ENCODE data around the gene PRPF40B. TPM values are rescaled to one million over a fixed set of nuclear protein-coding genes. Genes with fewer than 3 reads are reported as not detected.

PRPF40B gene
- polyA plus RNA-seq, 2 of the 4 experiments (the other 2 are of a cell fraction), result 15.0 to 17.0 TPM

DNA sequence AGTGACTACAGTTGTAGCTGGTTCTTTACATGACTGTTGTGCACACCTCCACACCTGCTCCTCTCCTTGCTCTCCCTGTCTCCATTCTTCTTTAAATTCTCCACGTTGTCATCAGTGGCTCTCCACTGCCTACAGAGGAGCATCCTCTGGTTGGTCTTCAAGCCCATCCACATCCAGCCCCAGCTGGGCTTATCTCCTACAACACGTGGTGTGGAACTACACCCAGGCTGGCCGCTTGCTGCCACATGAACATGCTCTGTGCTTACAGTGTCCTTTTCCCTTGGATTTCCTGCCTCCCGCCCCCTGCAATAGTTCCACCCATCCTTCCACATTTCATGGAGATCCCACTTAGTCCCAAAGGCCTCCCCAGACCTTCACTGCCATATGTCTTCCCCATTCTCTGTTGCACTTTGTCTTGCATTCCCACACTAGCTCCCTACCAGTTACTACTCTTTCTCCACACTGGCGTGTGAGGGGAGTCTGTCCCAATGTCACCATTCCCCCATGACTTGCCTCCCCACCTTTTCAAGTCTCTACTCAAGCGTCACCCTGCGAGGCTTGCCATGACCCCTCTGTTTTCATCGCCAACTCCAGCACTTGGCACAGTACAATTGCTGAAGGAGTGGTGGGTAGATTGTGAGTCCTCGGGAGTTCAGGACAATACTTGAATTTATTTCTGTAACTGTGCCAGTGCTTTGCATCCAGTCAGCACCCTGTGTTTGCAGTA, 45.6 kb upstream of the PRPF40B start (continued):
- TF ChIP-seq, protein P1, sequence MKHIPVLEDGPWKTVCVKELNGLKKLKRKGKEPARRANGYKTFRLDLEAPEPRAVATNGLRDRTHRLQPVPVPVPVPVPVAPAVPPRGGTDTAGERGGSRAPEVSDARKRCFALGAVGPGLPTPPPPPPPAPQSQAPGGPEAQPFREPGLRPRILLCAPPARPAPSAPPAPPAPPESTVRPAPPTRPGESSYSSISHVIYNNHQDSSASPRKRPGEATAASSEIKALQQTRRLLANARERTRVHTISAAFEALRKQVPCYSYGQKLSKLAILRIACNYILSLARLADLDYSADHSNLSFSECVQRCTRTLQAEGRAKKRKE (CRISPR knock-in tag; IDR thresholded peaks at IDR 0.05; ENCODE audit: low read depth), result no peak
- TF ChIP-seq HOXB13 (CRISPR knock-in tag; IDR thresholded peaks at IDR 0.05; ENCODE audit: low read depth), result no peak

DNA sequence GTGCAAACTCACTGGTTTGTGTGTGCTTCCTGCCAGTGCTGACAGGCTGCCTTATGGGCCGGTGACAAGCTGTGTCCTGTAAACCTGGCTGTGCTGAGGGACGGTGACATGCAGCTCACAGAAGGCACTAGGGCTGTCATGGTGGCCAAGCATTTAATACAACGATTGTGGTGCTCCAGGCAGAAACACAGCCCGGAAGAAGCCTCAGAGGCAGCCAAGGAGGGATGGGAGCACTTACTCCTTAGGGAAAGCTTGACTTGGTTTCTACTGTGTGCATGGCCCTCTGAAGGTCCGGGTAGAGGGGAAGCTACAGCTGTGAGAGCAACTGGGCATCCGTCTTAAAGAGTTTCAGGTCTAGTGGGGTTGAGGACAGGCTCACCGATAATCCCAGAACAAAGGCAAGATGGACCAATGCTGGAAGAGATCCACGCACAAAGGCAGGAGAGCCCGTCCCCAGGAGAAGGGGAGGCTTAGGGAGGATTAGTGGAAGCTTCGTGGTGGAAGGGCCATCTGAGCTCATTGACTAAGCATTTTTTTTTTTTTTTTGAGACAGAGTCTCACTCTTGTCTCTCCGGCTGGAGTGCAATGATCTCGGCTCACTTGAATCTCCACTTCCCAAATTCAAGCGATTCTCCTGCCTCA, 44.8 kb upstream of the PRPF40B start:
- POLR2A ChIA-PET, result interaction anchor here (0.6 kb wide), 1 partner anchor 1661 kb away, joined by 3 read pairs; no protein-coding TSS in a partner anchor
- FAIRE-seq (no peak), ATAC-seq (no peak), DNase-seq (ENCODE audit: low read depth in 1 of 2, low spot score in 1 of 2) (no peak)
- CTCF ChIA-PET, result interaction anchor here (0.6 to 10.3 kb wide), 15 partner anchors 8 to 1563 kb away, joined by 3 to 111 read pairs (median 6); no protein-coding TSS in a partner anchor
- Histone ChIP-seq H3K27ac (no peak overlapping the region), H3K4me2 (no peak overlapping the region), H3K4me3 (no peak overlapping the region), H3K9me3 (no peaks in the 10 kb centered on the region), H3K4me1 (peaks cover 16% of the 10 kb centered on the region; the same call in 2 of the 3 replicates)
- TF ChIP-seq EP300 (IDR thresholded peaks at IDR 0.05) (no peak), CEBPB (IDR thresholded peaks at IDR 0.05) (no peak), EHMT2 (IDR thresholded peaks at IDR 0.05; ENCODE audit: low read depth) (no peak), KDM1A (IDR thresholded peaks at IDR 0.05; ENCODE audit: low read depth) (no peak), ZNF302 (CRISPR knock-in tag; IDR thresholded peaks at IDR 0.05) (no peak), SMC3 (IDR thresholded peaks at IDR 0.05) (no peak), KDM5A (IDR thresholded peaks at IDR 0.05) (no peak), HDAC2 (IDR thresholded peaks at IDR 0.05) (no peak), HOXB5 (CRISPR knock-in tag; IDR thresholded peaks at IDR 0.05) (no peak), POLR2AphosphoS2 (conservative IDR thresholded peaks at IDR 0.05; ENCODE audit: low read length) (no peak), RCOR1 (IDR thresholded peaks at IDR 0.05; ENCODE audit: low read depth, low read length) (no peak), ESRRA (IDR thresholded peaks at IDR 0.05; ENCODE audit: borderline replicate concordance, low read length) (no peak), EHF (CRISPR knock-in tag; IDR thresholded peaks at IDR 0.05) (no peak), TFCP2L1 (CRISPR knock-in tag; IDR thresholded peaks at IDR 0.05) (no peak), CBX8 (IDR thresholded peaks at IDR 0.05) (no peak)
- TF ChIP-seq, protein P2, sequence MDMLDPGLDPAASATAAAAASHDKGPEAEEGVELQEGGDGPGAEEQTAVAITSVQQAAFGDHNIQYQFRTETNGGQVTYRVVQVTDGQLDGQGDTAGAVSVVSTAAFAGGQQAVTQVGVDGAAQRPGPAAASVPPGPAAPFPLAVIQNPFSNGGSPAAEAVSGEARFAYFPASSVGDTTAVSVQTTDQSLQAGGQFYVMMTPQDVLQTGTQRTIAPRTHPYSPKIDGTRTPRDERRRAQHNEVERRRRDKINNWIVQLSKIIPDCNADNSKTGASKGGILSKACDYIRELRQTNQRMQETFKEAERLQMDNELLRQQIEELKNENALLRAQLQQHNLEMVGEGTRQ (IDR thresholded peaks at IDR 0.05), result no peak
- TF ChIP-seq, protein P1 (CRISPR knock-in tag; IDR thresholded peaks at IDR 0.05; ENCODE audit: low read depth), result no peak
- WGBS (ENCODE audit: missing lambda C conversion rate), result 87% methylated on average over 13 of the region's 13 CpGs

DNA sequence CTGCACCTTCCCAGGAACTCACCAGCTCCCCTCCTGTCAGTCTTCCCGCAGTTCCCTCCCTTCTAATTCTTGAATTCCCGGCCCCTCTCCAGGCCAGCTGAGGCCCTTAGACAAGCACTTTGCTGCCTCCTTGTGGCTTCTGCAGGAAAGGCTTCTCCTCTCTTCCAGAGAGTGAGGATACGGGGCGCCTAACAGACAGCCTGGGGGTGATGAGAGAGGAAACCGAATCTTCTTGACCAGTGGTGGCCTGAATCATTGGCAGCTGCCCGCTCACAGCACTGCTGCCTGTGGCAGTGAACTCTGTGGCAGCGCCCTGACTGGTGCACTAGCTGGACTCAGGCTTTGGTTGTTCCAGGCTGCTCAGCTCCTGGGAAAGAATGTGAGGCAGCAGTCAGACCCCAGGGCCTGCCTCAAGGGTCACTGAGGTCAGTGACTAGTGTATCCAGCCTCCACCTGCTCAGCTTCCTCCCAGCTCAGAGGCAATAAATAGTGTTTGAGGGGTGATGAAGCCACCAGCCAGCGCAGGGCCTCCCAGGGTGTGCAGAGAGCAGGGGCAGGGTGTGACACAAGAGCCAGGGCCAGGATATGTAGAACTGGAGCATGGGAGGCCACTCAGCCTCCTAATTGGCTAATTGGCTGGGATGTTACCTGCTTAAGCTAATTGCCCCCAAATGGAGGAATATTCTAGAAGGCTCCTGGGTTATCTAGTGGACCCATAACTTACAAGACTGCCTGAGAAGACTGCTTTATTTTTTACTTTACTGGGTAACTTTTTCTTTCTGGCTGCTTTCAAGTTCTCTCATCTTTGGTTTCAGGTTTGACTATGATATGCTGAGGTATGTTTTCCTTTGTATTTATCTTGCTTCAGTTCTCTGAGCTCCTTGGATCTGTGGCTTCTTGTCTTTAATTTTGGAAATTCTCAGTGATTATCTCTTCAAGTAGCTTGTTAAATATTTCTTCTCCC, 42.5 kb upstream of the PRPF40B start:
- FAIRE-seq (peak; percentile 32), DNase-seq (ENCODE audit: low read depth in 1 of 2, low spot score in 1 of 2) (peak; percentile 83 to 86), ATAC-seq (peak; percentile 95 to 98)
- Histone ChIP-seq H3K9me3 (no peaks in the 10 kb centered on the region), H3K4me1 (peaks cover 16% of the 10 kb centered on the region; the same call in 2 of the 3 replicates), H3K4me3 (no peak overlapping the region), H3K27ac (0 out of 6 replicates have a peak overlapping the region, but pooled peaks of 1 of the 2 experiments have one; percentile 22), H3K4me2 (no peak overlapping the region)
- TF ChIP-seq NR3C1 (IDR thresholded peaks at IDR 0.05) (no peak), FOSB (CRISPR knock-in tag; IDR thresholded peaks at IDR 0.05) (no peak), CBX2 (IDR thresholded peaks at IDR 0.05; ENCODE audit: borderline replicate concordance, low read depth) (no peak), POLR2A (IDR thresholded peaks at IDR 0.05; ENCODE audit: low read length) (no peak), KDM1A (IDR thresholded peaks at IDR 0.05; ENCODE audit: low read depth) (no peak), NFE2L2 (conservative IDR thresholded peaks at IDR 0.05; ENCODE audit: low read length) (no peak), SMC3 (IDR thresholded peaks at IDR 0.05) (peak; percentile 79), CEBPB (IDR thresholded peaks at IDR 0.05) (no peak), CBX8 (IDR thresholded peaks at IDR 0.05) (no peak), RAD21 (conservative IDR thresholded peaks at IDR 0.05 in 1 of 2, IDR thresholded peaks at IDR 0.05 in 1 of 2) (peak; percentile 83 to 90), CHD4 (IDR thresholded peaks at IDR 0.05; ENCODE audit: borderline replicate concordance) (no peak), KDM5A (IDR thresholded peaks at IDR 0.05) (no peak)
- TF ChIP-seq, protein P3, sequence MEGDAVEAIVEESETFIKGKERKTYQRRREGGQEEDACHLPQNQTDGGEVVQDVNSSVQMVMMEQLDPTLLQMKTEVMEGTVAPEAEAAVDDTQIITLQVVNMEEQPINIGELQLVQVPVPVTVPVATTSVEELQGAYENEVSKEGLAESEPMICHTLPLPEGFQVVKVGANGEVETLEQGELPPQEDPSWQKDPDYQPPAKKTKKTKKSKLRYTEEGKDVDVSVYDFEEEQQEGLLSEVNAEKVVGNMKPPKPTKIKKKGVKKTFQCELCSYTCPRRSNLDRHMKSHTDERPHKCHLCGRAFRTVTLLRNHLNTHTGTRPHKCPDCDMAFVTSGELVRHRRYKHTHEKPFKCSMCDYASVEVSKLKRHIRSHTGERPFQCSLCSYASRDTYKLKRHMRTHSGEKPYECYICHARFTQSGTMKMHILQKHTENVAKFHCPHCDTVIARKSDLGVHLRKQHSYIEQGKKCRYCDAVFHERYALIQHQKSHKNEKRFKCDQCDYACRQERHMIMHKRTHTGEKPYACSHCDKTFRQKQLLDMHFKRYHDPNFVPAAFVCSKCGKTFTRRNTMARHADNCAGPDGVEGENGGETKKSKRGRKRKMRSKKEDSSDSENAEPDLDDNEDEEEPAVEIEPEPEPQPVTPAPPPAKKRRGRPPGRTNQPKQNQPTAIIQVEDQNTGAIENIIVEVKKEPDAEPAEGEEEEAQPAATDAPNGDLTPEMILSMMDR (IDR thresholded peaks at IDR 0.05), result peak; percentile 81
- POLR2A ChIA-PET, result interaction anchor here (0.5 to 1.5 kb wide), 3 partner anchors 13 to 346 kb away, joined by 4 to 7 read pairs (median 6); partner anchors contain the start of gene SPATS2
- CTCF ChIA-PET, result interaction anchor here (0.6 to 10.3 kb wide), 61 partner anchors 8 to 407 kb away, joined by 3 to 111 read pairs (median 4); partner anchors contain the start of genes DNAJC22, FAM186B, KCNH3 and PRPF40B
- WGBS (ENCODE audit: missing lambda C conversion rate), result 16% methylated on average over 8 of the region's 8 CpGs

Data from A549 (cell line).